ENCODE results near the gene HRH1.
"Not testable (repeated sequence)": the region's sequence is repeated elsewhere in the genome, so short reads cannot be mapped to it uniquely, and the experiment has no call there.

HRH1 gene

GRCh38 chr3:11154036-11154952, at the start of gene HRH1:
TSS of gene HRH1 (plus strand) at chr3:11154493. CDS start at chr3:11259038, 104,545 bp downstream.
- no peak within 1 kb of the TSS for H3K4me3 ChIP-seq (ENCODE audit: low read depth, low read length)
- no peak for TF ChIP-seq CTCF (IDR thresholded peaks at IDR 0.05; ENCODE audit: borderline replicate concordance, insufficient read depth, low read depth, low read length)

GRCh38 chr3:11113316-11113715, 41.0 kb upstream of the HRH1 start:
- H3K4me3 ChIP-seq (ENCODE audit: low read depth, low read length), result not testable (repeated sequence)

- TF ChIP-seq CTCF (IDR thresholded peaks at IDR 0.05; ENCODE audit: borderline replicate concordance, insufficient read depth, low read depth, low read length), result no peak
These were observed 38.7 kb upstream of the HRH1 start for GRCh38 chr3:11115548-11115947.

GRCh38 chr3:11116336-11117059, 37.8 kb upstream of the HRH1 start:
- TF ChIP-seq CTCF (IDR thresholded peaks at IDR 0.05; ENCODE audit: borderline replicate concordance, insufficient read depth, low read depth, low read length), result no peak
- H3K4me3 ChIP-seq (ENCODE audit: low read depth, low read length), result no peak overlapping the region

More at GRCh38 chr3:11115548-11115947, 38.7 kb upstream of the HRH1 start:
- H3K4me3 ChIP-seq (ENCODE audit: low read depth, low read length), result no peak overlapping the region

- no peak for TF ChIP-seq CTCF (IDR thresholded peaks at IDR 0.05; ENCODE audit: borderline replicate concordance, insufficient read depth, low read depth, low read length)
- no peak overlapping the region for H3K4me3 ChIP-seq (ENCODE audit: low read depth, low read length)
These were observed 36.7 kb upstream of the HRH1 start for GRCh38 chr3:11117591-11117990.

- no peak overlapping the region for H3K4me3 ChIP-seq (ENCODE audit: low read depth, low read length)
- no peak for TF ChIP-seq CTCF (IDR thresholded peaks at IDR 0.05; ENCODE audit: borderline replicate concordance, insufficient read depth, low read depth, low read length)
These were observed 36.1 kb upstream of the HRH1 start for GRCh38 chr3:11118181-11118682.

- TF ChIP-seq CTCF (IDR thresholded peaks at IDR 0.05; ENCODE audit: borderline replicate concordance, insufficient read depth, low read depth, low read length), result no peak
- no peak overlapping the region for H3K4me3 ChIP-seq (ENCODE audit: low read depth, low read length)
These were observed 34.0 kb upstream of the HRH1 start for GRCh38 chr3:11120091-11120805.

Data from GM12875 (cell line).